Right atrium auricular region (tissue), 2 donors: ENCODE data around the gene RTN4R. TPM values are rescaled to one million over a fixed set of nuclear protein-coding genes. Genes with fewer than 3 reads are reported as not detected.

Source experiments
- DNase-seq: peaks from one replicate; pipeline ENCODE4 v3.0.0-alpha.2; 2019; ENCODE audit warnings: low spot score
- H3K27ac ChIP-seq, 2 donors: fragments of 200-600 bp; sonication (generic); 1 replicate in 1 of 2; 2 replicates in 1 of 2; pipeline ENCODE4 v1.5.1; 2016 to 2019
- H3K27me3 ChIP-seq, 2 donors: fragments of 200-600 bp; sonication (generic); one replicate each; pipeline versions ENCODE4 v1.5.1 to v1.6.0; 2017 to 2019
- H3K36me3 ChIP-seq: fragments of 200-600 bp; sonication (generic); one replicate; pipeline ENCODE4 v1.5.1; 2016
- H3K4me1 ChIP-seq, 2 donors: fragments of 200-600 bp; sonication (generic); one replicate each; pipeline versions ENCODE4 v1.5.1 to v1.6.0; 2017 to 2019
- H3K4me3 ChIP-seq, 2 donors: fragments of 200-600 bp; sonication (generic); 1 replicate in 1 of 2; 2 replicates in 1 of 2; pipeline ENCODE4 v1.5.1; 2017 to 2019; ENCODE audit warnings: mild to moderate bottlenecking in 1 of 2, moderate library complexity in 1 of 2
- H3K9me3 ChIP-seq, 2 donors: fragments of 200-600 bp; sonication (generic); one replicate each; pipeline ENCODE4 v1.5.1; 2019
- total RNA-seq, 2 donors: library from RNA; depleted of rRNA; stranded (reverse); fragments of >200 nt; gene quantifications; one replicate each; pipeline ENCODE4 v1.1.0, GENCODE V29; 2016
- TF ChIP-seq, protein P1 (sequence below), 2 donors: fragments of 200-600 bp; sonication (generic); IDR thresholded peaks; one replicate each; pipeline ENCODE4 v1.5.1; 2019; ENCODE audit warnings: antibody characterized with exemption in 2 of 2

The RTN4R gene
- total RNA-seq, 2 donors from 2014 or later, result 1.0 to 2.0 TPM

DNA sequence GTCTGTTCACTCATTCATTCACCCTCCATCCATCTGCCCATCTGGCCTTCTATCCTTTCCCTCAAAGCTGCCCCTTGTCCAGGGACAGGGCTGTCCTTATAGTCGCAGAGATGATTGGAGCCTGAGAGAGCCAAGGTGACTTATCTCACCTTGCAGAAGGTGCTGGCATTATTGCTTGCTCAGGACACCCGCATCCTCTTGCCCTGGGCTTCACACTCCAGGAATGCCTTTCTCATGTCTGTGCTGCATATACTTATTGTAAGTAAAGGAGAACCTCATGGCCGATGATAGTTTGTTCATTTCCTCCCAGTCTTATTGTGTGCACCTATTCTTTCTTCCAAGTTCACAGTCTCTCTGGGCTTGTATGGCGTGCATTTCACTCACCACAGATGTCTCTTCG, 68.2 kb downstream of the RTN4R start:
- no peak for DNase-seq
- peaks cover 0 to 19% of the 10 kb centered on the region in 2 donors for H3K4me1 ChIP-seq
- TF ChIP-seq, protein P1, sequence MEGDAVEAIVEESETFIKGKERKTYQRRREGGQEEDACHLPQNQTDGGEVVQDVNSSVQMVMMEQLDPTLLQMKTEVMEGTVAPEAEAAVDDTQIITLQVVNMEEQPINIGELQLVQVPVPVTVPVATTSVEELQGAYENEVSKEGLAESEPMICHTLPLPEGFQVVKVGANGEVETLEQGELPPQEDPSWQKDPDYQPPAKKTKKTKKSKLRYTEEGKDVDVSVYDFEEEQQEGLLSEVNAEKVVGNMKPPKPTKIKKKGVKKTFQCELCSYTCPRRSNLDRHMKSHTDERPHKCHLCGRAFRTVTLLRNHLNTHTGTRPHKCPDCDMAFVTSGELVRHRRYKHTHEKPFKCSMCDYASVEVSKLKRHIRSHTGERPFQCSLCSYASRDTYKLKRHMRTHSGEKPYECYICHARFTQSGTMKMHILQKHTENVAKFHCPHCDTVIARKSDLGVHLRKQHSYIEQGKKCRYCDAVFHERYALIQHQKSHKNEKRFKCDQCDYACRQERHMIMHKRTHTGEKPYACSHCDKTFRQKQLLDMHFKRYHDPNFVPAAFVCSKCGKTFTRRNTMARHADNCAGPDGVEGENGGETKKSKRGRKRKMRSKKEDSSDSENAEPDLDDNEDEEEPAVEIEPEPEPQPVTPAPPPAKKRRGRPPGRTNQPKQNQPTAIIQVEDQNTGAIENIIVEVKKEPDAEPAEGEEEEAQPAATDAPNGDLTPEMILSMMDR (IDR thresholded peaks at IDR 0.05), result no peak
- H3K27me3 ChIP-seq, result no peaks in the 10 kb centered on the region
- H3K4me3 ChIP-seq, result no peak overlapping the region
- H3K27ac ChIP-seq, result no peak overlapping the region
- no peaks in the 10 kb centered on the region for H3K9me3 ChIP-seq
- no peaks in the 10 kb centered on the region for H3K36me3 ChIP-seq

DNA sequence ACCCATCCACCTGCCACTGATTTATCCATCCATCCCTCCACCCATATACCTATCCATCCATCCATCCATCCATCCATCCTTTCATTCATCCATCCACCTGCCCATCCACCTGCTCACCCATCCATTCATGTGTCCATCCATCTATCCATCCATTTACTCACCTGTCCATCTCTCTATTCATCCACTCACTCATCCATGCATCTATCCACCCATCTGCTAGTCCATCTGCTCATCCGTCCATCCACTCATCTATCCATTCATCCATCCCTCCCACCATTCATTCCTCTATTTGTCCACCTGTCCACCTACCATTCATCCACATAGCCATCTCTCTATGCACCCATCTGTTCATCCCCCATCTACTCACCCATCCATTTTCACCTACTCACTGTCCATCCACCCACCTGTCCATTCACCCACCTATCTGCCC, 68.7 kb downstream of the RTN4R start:
- TF ChIP-seq, protein P1 (IDR thresholded peaks at IDR 0.05), result no peak
- DNase-seq, result no peak
- H3K4me1 ChIP-seq, result peaks cover 0 to 14% of the 10 kb centered on the region in 2 donors
- no peaks in the 10 kb centered on the region for H3K9me3 ChIP-seq
- H3K27me3 ChIP-seq, result no peaks in the 10 kb centered on the region
- H3K27ac ChIP-seq, result no peak overlapping the region
- no peak overlapping the region for H3K4me3 ChIP-seq
- no peaks in the 10 kb centered on the region for H3K36me3 ChIP-seq

DNA sequence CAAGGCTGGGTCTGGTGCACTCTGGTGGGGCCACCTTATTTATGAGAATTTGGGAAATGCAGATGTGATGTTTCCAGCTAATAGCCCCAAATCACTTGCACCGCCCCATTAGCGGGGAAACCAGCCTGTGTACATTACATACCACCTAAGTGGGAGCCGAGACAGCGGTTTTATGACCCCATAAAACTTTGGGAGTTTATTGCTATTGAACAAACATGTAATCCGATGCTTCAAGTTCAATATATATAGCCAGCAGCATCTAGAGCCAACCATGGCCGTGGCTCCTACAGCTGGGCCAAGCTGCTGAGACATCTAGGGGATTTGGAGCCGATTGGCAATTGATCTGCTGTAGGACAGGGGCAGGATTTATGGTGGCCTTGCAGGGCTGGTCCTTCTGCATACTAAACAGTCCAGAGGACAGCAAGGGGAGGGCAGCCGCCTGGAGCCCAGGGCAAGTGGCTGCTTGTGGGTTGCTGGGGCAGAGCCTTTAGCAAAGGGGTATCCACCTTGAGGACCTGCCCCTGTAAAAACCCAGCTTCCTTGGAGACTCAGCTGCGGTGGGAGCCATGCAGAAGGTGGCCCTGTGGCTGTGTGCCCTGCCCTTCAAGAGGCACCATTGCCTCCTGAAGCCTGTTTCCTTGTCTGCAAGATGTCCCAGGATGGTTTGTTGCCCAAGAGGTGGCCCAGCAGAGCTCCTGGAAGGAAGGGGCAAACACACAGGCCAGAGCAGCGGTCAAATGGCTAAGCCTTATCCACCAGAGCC, 69.4 kb downstream of the RTN4R start:
- Histone ChIP-seq H3K27me3 (no peaks in the 10 kb centered on the region), H3K27ac (no peak overlapping the region), H3K4me3 (no peak overlapping the region), H3K9me3 (no peaks in the 10 kb centered on the region), H3K4me1 (peaks cover 0 to 8% of the 10 kb centered on the region in 2 donors), H3K36me3 (no peaks in the 10 kb centered on the region)
- TF ChIP-seq, protein P1 (IDR thresholded peaks at IDR 0.05), result no peak
- DNase-seq, result no peak

DNA sequence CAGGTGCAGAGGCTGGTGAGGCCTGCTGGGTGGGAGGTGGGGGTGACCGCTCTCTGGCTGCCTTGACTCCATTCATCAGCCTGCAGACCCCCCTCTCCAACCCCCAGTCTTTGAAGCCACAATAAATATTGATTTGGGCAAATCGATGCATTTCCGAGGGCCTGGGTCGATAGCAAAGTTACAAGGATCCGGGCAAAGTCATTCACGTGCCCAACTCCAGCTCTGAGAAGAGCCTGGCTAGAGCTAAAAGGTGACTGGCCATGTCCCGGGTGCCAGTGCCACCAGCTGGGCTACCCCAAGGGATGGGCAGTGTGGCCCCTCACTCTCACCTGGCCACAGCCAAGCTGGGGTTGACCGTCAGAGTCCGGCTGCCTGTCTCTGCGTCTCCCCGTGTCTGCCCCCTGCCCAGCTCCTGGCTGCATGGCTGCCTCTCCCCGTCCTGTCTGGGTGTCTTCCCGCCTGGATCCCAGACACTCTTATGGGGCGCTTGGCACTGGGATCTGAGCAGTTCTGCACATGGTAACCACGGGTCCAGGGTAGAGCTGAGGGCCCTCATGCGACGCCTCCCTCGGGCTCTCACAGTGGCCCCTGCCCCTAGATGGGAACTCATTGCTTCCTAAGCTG, 70.6 kb downstream of the RTN4R start:
- H3K4me1 ChIP-seq, result no peaks in the 10 kb centered on the region
- DNase-seq, result no peak
- no peak overlapping the region for H3K4me3 ChIP-seq
- no peaks in the 10 kb centered on the region for H3K27me3 ChIP-seq
- H3K36me3 ChIP-seq, result no peaks in the 10 kb centered on the region
- H3K9me3 ChIP-seq, result no peaks in the 10 kb centered on the region
- TF ChIP-seq, protein P1 (IDR thresholded peaks at IDR 0.05), result no peak
- H3K27ac ChIP-seq, result no peak overlapping the region

DNA sequence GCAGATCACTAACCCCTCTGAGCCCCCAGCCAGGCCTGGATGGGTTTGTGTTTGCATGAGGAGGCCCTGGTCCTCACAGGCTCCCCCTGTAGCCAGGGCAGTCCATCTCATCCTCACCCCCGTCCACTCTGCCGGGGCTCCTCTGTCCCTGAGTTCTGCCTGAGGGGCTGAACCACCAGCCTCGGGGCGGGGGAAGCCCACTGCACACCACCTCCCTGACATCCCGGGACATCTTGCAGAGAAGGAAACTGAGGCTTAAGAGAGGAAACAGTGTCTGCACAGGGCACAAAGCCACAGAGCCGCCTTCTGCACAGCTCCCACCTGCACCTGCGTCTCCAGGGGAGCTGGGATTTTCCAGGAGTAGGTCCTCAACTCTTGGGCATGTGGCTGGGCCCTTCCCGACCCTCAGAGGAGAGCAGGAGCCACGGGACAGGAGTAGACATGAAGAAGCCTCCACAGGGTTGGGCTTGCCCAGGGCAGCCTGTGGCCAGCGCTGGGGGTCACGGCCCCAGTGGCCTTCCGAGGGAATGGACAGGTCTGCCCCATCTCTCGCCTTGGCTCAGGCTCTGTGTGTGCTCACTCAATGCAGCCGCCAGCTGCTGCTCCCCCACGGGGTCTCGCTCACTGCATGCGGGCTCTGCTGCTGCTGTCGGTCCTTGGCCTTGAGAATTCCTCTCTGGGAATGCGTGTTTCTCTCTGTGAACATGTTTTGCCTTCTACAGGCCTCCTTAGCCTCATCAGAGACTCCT, 71.8 kb downstream of the RTN4R start:
- H3K36me3 ChIP-seq, result no peaks in the 10 kb centered on the region
- no peaks in the 10 kb centered on the region for H3K9me3 ChIP-seq
- H3K27me3 ChIP-seq, result no peaks in the 10 kb centered on the region
- H3K4me1 ChIP-seq, result no peaks in the 10 kb centered on the region
- no peak overlapping the region for H3K27ac ChIP-seq
- H3K4me3 ChIP-seq, result no peak overlapping the region
- DNase-seq, result no peak
- TF ChIP-seq, protein P1 (IDR thresholded peaks at IDR 0.05), result no peak
